SK-N-SH (cell line): Measurements from ENCODE around the gene SLC43A3. TPM values are rescaled to one million over a fixed set of nuclear protein-coding genes. Genes with fewer than 3 reads are reported as not detected.

Experiments used
- CTCF ChIA-PET: fragments of 300-600, 350-600 bp; formaldehyde crosslinking; extraction: SDS; loops from one replicate; lab custom pipeline; 2021; lab: Yijun Ruan, JAX
- POLR2A ChIA-PET: fragments of 350-600 bp; sonication (Branson Sonifier 250); formaldehyde crosslinking; extraction: SDS; loops from one replicate; lab custom pipeline; 2020; ENCODE audit warnings: antibody characterized with exemption, inconsistent platforms; lab: Yijun Ruan, JAX
- DNase-seq: peaks from one replicate; pipeline ENCODE4 v3.0.0; 2012
- H2AFZ ChIP-seq: fragments of 200-600 bp; sonication (generic); 2 replicates; pipeline ENCODE4 v1.8.1; 2016; ENCODE audit warnings: antibody characterized with exemption, mild to moderate bottlenecking, low read depth
- H3F3A ChIP-seq: fragments of 200-600 bp; sonication (generic); replicated peaks from 2 replicates; pipeline ENCODE3; 2016; ENCODE audit warnings: antibody characterized with exemption, mild to moderate bottlenecking; ENCODE audit not compliant: insufficient read depth
- H3K27ac ChIP-seq, 2 experiments: fragments of 200-500 bp in 1 of 2; fragments of 200-600 bp in 1 of 2; sonication (Bioruptor generic) in 1 of 2; sonication (generic), shearing (Covaris generic) in 1 of 2; 2 replicates each; pipeline versions ENCODE4 v1.5.1 to v1.6.1; 2014 to 2016; ENCODE audit warnings: low read depth in 2 of 2, inconsistent platforms in 1 of 2, low read length in 1 of 2, mild to moderate bottlenecking in 1 of 2, mixed read lengths in 1 of 2
- H3K27me3 ChIP-seq: fragments of 200-600 bp; sonication (generic), shearing (Covaris generic); 2 replicates; pipeline ENCODE4 v1.6.1; 2016; ENCODE audit warnings: mixed run types; ENCODE audit not compliant: insufficient read depth
- H3K36me3 ChIP-seq, 2 experiments: fragments of 200-500 bp in 1 of 2; fragments of 200-600 bp in 1 of 2; sonication (Bioruptor generic) in 1 of 2; sonication (generic) in 1 of 2; replicated peaks in 1 of 2; 2 replicates each; pipeline versions ENCODE3 to v1.5.1; 2014 to 2016; ENCODE audit warnings: low read length in 1 of 2, mild to moderate bottlenecking in 1 of 2; ENCODE audit not compliant: insufficient read depth in 2 of 2, control insufficient read depth in 1 of 2
- H3K4me1 ChIP-seq, 2 experiments: fragments of 200-500 bp in 1 of 2; fragments of 200-600 bp in 1 of 2; sonication (Bioruptor generic) in 1 of 2; sonication (generic), shearing (Covaris generic) in 1 of 2; 2 replicates each; pipeline versions ENCODE4 v1.5.1 to v1.6.1; 2014 to 2016; ENCODE audit warnings: low read depth in 1 of 2, low read length in 1 of 2, mixed run types in 1 of 2; ENCODE audit not compliant: insufficient read depth in 2 of 2, control insufficient read depth in 1 of 2
- H3K4me2 ChIP-seq: fragments of 200-600 bp; sonication (generic), shearing (Covaris generic); 2 replicates; pipeline ENCODE4 v1.6.1; 2017; ENCODE audit warnings: mixed run types
- H3K4me3 ChIP-seq, 2 experiments: fragments of 200-500 bp in 1 of 2; fragments of 200-600 bp in 1 of 2; sonication (Bioruptor generic) in 1 of 2; sonication (generic), shearing (Covaris generic) in 1 of 2; 2 replicates each; pipeline versions ENCODE4 v1.5.1 to v1.8.1; 2014 to 2016; ENCODE audit warnings: low read depth in 2 of 2, inconsistent platforms in 1 of 2, low read length in 1 of 2, mild to moderate bottlenecking in 1 of 2, mixed read lengths in 1 of 2, moderate library complexity in 1 of 2
- H3K79me2 ChIP-seq: fragments of 200-600 bp; sonication (generic); 2 replicates; pipeline ENCODE4 v1.8.1; 2017; ENCODE audit warnings: mild to moderate bottlenecking; ENCODE audit not compliant: insufficient read depth
- H3K9ac ChIP-seq: fragments of 200-600 bp; sonication (generic); 2 replicates; pipeline ENCODE4 v1.6.1; 2017; ENCODE audit warnings: mixed run types
- H3K9me2 ChIP-seq: fragments of 200-600 bp; sonication (generic); 2 replicates; pipeline ENCODE4 v1.6.1; 2017; ENCODE audit warnings: mixed run types
- H3K9me3 ChIP-seq: fragments of 200-600 bp; sonication (generic); 2 replicates; pipeline ENCODE4 v1.6.1; 2017; ENCODE audit warnings: mixed run types, mild to moderate bottlenecking, moderate library complexity
- H4K20me1 ChIP-seq: fragments of 200-600 bp; sonication (generic); 2 replicates; pipeline ENCODE4 v1.6.1; 2017; ENCODE audit warnings: mild to moderate bottlenecking, mixed run types; ENCODE audit not compliant: insufficient read depth
- JUND ChIP-seq: IDR thresholded peaks from 2 replicates; pipeline ENCODE4 v1.4.0; 2012
- RXRA ChIP-seq: IDR thresholded peaks from 2 replicates; pipeline ENCODE4 v1.4.0; 2012; ENCODE audit warnings: low read depth, mild to moderate bottlenecking, borderline replicate concordance
- TEAD4 ChIP-seq: IDR thresholded peaks from 2 replicates; pipeline ENCODE4 v1.4.0; 2012; ENCODE audit warnings: mild to moderate bottlenecking, borderline replicate concordance; ENCODE audit not compliant: insufficient read depth
- YY1 ChIP-seq: IDR thresholded peaks from 2 replicates; pipeline ENCODE4 v1.4.0; 2012; ENCODE audit warnings: low read depth, mild to moderate bottlenecking
- WGBS: methylation state at CpG from one replicate; pipeline ENCODE4 v1.1.6; 2017; ENCODE audit warnings: low lambda C conversion rate; 5-methylcytosine and 5-hydroxymethylcytosine counted together
- polyA plus RNA-seq, 3 experiments: library from polyadenylated mRNA; depleted of rRNA; stranded (reverse); fragments of >200 nt; gene quantifications; 2 replicates each; pipeline ENCODE4 v1.2.3, GENCODE V29; 2012
- TF ChIP-seq, protein P1 (sequence below): IDR thresholded peaks from 2 replicates; pipeline ENCODE4 v1.6.1; 2012; ENCODE audit warnings: mild to moderate bottlenecking, low read depth, low read length, moderate library complexity
- TF ChIP-seq, protein P2 (sequence below): fragments of 150-350 bp; IDR thresholded peaks from 2 replicates; pipeline ENCODE4 v1.6.1; 2016; ENCODE audit warnings: mild to moderate bottlenecking, low read depth, low read length
- TF ChIP-seq, protein P3 (sequence below): fragments of 200-600 bp; sonication (generic); IDR thresholded peaks from 2 replicates; pipeline ENCODE4 v1.6.1; 2017; ENCODE audit warnings: antibody characterized with exemption, mild to moderate bottlenecking, moderate library complexity

SLC43A3 gene
- polyA plus RNA-seq, 1 of the 3 experiments (the other 2 are of a cell fraction): 4.1 TPM

DNA sequence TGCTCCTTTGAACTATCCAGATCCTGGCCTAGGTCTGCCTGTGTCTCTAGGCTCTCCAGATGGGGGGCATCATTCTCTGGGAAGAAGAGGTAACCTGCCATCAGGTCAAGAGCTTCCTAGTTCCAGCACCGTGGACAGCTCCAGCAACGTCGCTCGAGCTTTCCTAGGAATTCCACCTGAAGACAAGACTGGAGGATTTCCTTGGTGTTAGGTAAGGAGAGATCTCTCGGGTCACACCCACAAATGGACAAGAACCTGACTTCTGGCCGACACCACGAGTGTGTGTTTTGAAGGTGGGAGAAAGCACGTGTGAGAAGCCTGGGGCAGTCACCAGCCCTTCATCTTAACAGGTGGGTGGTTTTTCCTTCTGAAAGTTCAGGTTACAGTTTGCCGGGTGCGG is 47.2 kb downstream of the SLC43A3 start:
- H3K9me3 ChIP-seq: no peaks in the 10 kb centered on the region
- H3K79me2 ChIP-seq: no peaks in the 10 kb centered on the region
- no peak overlapping the region for H2AFZ ChIP-seq
- ChIA-PET POLR2A (no interaction called here), CTCF (interaction anchor here (1.6 kb wide), 1 partner anchor 78 kb away, joined by 8 read pairs; no protein-coding TSS in a partner anchor)
- no peak overlapping the region for H3K4me2 ChIP-seq
- no peak for DNase-seq
- no peak overlapping the region for H3K4me3 ChIP-seq
- no peaks in the 10 kb centered on the region for H3K36me3 ChIP-seq
- no peaks in the 10 kb centered on the region for H3K9me2 ChIP-seq
- H3K27me3 ChIP-seq: no peaks in the 10 kb centered on the region; the same call in 1 of the 2 replicates
- 54% methylated on average over 9 of the region's 10 CpGs for WGBS
- no peak overlapping the region for H3K9ac ChIP-seq
- H3K27ac ChIP-seq: no peak overlapping the region
- H3F3A ChIP-seq: no peaks in the 10 kb centered on the region
- TF ChIP-seq JUND: no peak
- TF ChIP-seq, protein P1, sequence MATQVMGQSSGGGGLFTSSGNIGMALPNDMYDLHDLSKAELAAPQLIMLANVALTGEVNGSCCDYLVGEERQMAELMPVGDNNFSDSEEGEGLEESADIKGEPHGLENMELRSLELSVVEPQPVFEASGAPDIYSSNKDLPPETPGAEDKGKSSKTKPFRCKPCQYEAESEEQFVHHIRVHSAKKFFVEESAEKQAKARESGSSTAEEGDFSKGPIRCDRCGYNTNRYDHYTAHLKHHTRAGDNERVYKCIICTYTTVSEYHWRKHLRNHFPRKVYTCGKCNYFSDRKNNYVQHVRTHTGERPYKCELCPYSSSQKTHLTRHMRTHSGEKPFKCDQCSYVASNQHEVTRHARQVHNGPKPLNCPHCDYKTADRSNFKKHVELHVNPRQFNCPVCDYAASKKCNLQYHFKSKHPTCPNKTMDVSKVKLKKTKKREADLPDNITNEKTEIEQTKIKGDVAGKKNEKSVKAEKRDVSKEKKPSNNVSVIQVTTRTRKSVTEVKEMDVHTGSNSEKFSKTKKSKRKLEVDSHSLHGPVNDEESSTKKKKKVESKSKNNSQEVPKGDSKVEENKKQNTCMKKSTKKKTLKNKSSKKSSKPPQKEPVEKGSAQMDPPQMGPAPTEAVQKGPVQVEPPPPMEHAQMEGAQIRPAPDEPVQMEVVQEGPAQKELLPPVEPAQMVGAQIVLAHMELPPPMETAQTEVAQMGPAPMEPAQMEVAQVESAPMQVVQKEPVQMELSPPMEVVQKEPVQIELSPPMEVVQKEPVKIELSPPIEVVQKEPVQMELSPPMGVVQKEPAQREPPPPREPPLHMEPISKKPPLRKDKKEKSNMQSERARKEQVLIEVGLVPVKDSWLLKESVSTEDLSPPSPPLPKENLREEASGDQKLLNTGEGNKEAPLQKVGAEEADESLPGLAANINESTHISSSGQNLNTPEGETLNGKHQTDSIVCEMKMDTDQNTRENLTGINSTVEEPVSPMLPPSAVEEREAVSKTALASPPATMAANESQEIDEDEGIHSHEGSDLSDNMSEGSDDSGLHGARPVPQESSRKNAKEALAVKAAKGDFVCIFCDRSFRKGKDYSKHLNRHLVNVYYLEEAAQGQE: peak; percentile 95
- TF ChIP-seq, all 33 proteins: peak for 1
- no peaks in the 10 kb centered on the region; a peak in 1 of 4 replicates for H3K4me1 ChIP-seq
- no peaks in the 10 kb centered on the region for H4K20me1 ChIP-seq

DNA sequence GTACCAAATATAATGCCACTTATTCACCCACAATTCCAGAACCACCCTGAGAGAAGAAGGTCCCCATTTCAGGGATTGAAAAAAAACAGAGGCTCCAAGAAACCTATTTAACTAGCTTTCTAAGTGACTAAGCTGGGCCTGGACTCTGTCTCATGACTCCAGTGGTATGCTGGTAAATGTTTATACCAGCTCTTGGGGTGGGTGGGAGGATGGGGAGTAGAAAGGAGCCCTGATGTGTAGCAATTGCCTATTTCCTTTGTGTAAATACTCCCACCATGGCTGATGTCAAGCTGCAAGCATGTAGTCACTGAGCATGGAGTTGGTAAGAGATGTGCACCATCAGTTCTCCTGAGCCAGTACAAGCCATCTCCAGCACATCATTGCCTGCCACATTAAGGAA is 48.7 kb downstream of the SLC43A3 start:
- no peak overlapping the region for H3K4me2 ChIP-seq
- TF ChIP-seq, protein P2, sequence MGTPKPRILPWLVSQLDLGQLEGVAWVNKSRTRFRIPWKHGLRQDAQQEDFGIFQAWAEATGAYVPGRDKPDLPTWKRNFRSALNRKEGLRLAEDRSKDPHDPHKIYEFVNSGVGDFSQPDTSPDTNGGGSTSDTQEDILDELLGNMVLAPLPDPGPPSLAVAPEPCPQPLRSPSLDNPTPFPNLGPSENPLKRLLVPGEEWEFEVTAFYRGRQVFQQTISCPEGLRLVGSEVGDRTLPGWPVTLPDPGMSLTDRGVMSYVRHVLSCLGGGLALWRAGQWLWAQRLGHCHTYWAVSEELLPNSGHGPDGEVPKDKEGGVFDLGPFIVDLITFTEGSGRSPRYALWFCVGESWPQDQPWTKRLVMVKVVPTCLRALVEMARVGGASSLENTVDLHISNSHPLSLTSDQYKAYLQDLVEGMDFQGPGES: no peak
- TF ChIP-seq TEAD4: no peak
- TF ChIP-seq, protein P1: no peak
- no peak for TF ChIP-seq JUND
- TF ChIP-seq, protein P3, sequence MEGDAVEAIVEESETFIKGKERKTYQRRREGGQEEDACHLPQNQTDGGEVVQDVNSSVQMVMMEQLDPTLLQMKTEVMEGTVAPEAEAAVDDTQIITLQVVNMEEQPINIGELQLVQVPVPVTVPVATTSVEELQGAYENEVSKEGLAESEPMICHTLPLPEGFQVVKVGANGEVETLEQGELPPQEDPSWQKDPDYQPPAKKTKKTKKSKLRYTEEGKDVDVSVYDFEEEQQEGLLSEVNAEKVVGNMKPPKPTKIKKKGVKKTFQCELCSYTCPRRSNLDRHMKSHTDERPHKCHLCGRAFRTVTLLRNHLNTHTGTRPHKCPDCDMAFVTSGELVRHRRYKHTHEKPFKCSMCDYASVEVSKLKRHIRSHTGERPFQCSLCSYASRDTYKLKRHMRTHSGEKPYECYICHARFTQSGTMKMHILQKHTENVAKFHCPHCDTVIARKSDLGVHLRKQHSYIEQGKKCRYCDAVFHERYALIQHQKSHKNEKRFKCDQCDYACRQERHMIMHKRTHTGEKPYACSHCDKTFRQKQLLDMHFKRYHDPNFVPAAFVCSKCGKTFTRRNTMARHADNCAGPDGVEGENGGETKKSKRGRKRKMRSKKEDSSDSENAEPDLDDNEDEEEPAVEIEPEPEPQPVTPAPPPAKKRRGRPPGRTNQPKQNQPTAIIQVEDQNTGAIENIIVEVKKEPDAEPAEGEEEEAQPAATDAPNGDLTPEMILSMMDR: no peak
- TF ChIP-seq RXRA: no peak
- TF ChIP-seq YY1: no peak
- no peak overlapping the region for H3K9ac ChIP-seq
- H3K9me3 ChIP-seq: no peaks in the 10 kb centered on the region
- no peaks in the 10 kb centered on the region for H3K9me2 ChIP-seq
- no peaks in the 10 kb centered on the region; a peak in 1 of 4 replicates for H3K4me1 ChIP-seq
- no peak overlapping the region for H3K4me3 ChIP-seq
- DNase-seq: no peak
- no peak overlapping the region for H2AFZ ChIP-seq
- H4K20me1 ChIP-seq: no peaks in the 10 kb centered on the region
- H3K79me2 ChIP-seq: no peaks in the 10 kb centered on the region
- ChIA-PET CTCF (interaction anchor here (1.6 kb wide), 1 partner anchor 80 kb away, joined by 8 read pairs; no protein-coding TSS in a partner anchor), POLR2A (no interaction called here)
- H3K27me3 ChIP-seq: no peaks in the 10 kb centered on the region
- no peak overlapping the region for H3K27ac ChIP-seq
- no peaks in the 10 kb centered on the region for H3K36me3 ChIP-seq
- H3F3A ChIP-seq: no peaks in the 10 kb centered on the region
